ENCODE results near the gene RGN. TPM values are rescaled to one million over a fixed set of nuclear protein-coding genes. Genes with fewer than 3 reads are reported as not detected.
A peak's percentile ranks its signal among the peaks of the same experiment; 100 is the strongest.
"Not testable (repeated sequence)": the region's sequence is repeated elsewhere in the genome, so short reads cannot be mapped to it uniquely, and the experiment has no call there.

RGN gene
- total and polyA plus RNA-seq, 5 donors from 2014 or later = not detected

GRCh38 chrX:47098338-47099094 lies 20.3 kb downstream of the RGN start:
- Histone ChIP-seq H3K4me3 (ENCODE audit: low read depth, low read length) (no peak overlapping the region), H3K36me3 (ENCODE audit: control insufficient read depth, insufficient read depth, low read length) (no peaks in the 10 kb centered on the region), H3K27ac (ENCODE audit: insufficient read depth, low read length, poor library complexity, severe bottlenecking) (no peak overlapping the region), H3K9me3 (ENCODE audit: control insufficient read depth in 2 of 2, low read length in 2 of 2) (no peaks in the 10 kb centered on the region), H3K27me3 (ENCODE audit: control insufficient read depth, insufficient read depth, low read length) (no peaks in the 10 kb centered on the region), H3K4me1 (ENCODE audit: control insufficient read depth, insufficient read depth, low read length, poor library complexity, severe bottlenecking) (no peaks in the 10 kb centered on the region)
- Mint-ChIP-seq H3K4me1 (no peaks in the 10 kb centered on the region), H3K27ac (no peak overlapping the region), H3K9me3 (peaks cover 0 to 4% (median 0%) of the 10 kb centered on the region in 7 donors), H3K36me3 (peaks cover 4% of the 10 kb centered on the region), H3K4me3 (peak overlapping the region in 1 of 4 donors; percentile 68), H3K27me3 (no peaks in the 10 kb centered on the region)
- no peak for ATAC-seq (ENCODE audit: low read depth in 2 of 2)
- no peak for DNase-seq

GRCh38 chrX:47101206-47101605 lies 23.0 kb downstream of the RGN start:
- Mint-ChIP-seq H3K36me3 (peaks cover 4% of the 10 kb centered on the region), H3K4me3 (no peak overlapping the region), H3K27ac (no peak overlapping the region), H3K4me1 (no peaks in the 10 kb centered on the region), H3K27me3 (no peaks in the 10 kb centered on the region), H3K9me3 (peaks cover 0 to 4% (median 0%) of the 10 kb centered on the region in 7 donors)
- Histone ChIP-seq H3K27me3 (ENCODE audit: control insufficient read depth, insufficient read depth, low read length) (no peaks in the 10 kb centered on the region), H3K4me3 (ENCODE audit: low read depth, low read length) (no peak overlapping the region), H3K27ac (ENCODE audit: insufficient read depth, low read length, poor library complexity, severe bottlenecking) (no peak overlapping the region), H3K9me3 (ENCODE audit: control insufficient read depth in 2 of 2, low read length in 2 of 2) (no peaks in the 10 kb centered on the region), H3K4me1 (ENCODE audit: control insufficient read depth, insufficient read depth, low read length, poor library complexity, severe bottlenecking) (no peaks in the 10 kb centered on the region), H3K36me3 (ENCODE audit: control insufficient read depth, insufficient read depth, low read length) (no peaks in the 10 kb centered on the region)
- ATAC-seq (ENCODE audit: low read depth in 2 of 2) (no peak), DNase-seq (no peak)

- H3K4me1 Mint-ChIP-seq; ATAC-seq (ENCODE audit: low read depth in 2 of 2); H3K27ac Mint-ChIP-seq; H3K4me1 ChIP-seq (ENCODE audit: control insufficient read depth, insufficient read depth, low read length, poor library complexity, severe bottlenecking); H3K36me3 Mint-ChIP-seq; H3K9me3 Mint-ChIP-seq; H3K27me3 Mint-ChIP-seq; H3K4me3 ChIP-seq (ENCODE audit: low read depth, low read length); H3K27me3 ChIP-seq (ENCODE audit: control insufficient read depth, insufficient read depth, low read length); H3K36me3 ChIP-seq (ENCODE audit: control insufficient read depth, insufficient read depth, low read length); H3K9me3 ChIP-seq (ENCODE audit: control insufficient read depth in 2 of 2, low read length in 2 of 2); DNase-seq; H3K4me3 Mint-ChIP-seq; H3K27ac ChIP-seq (ENCODE audit: insufficient read depth, low read length, poor library complexity, severe bottlenecking): not testable (repeated sequence)
Observed at GRCh38 chrX:47110936-47111615, 32.8 kb downstream of the RGN start.

- H3K9me3 ChIP-seq (ENCODE audit: control insufficient read depth in 2 of 2, low read length in 2 of 2) = no peaks in the 10 kb centered on the region
- no peaks in the 10 kb centered on the region for H3K4me1 ChIP-seq (ENCODE audit: control insufficient read depth, insufficient read depth, low read length, poor library complexity, severe bottlenecking)
- no peak overlapping the region for H3K27ac Mint-ChIP-seq
- H3K4me3 Mint-ChIP-seq = no peak overlapping the region
- no peaks in the 10 kb centered on the region for H3K36me3 Mint-ChIP-seq
- no peak for ATAC-seq (ENCODE audit: low read depth in 2 of 2)
- H3K9me3 Mint-ChIP-seq = peaks cover 0 to 2% (median 0%) of the 10 kb centered on the region in 7 donors
- no peak overlapping the region for H3K27ac ChIP-seq (ENCODE audit: insufficient read depth, low read length, poor library complexity, severe bottlenecking)
- H3K4me1 Mint-ChIP-seq = no peaks in the 10 kb centered on the region
- DNase-seq = no peak
- no peaks in the 10 kb centered on the region for H3K27me3 ChIP-seq (ENCODE audit: control insufficient read depth, insufficient read depth, low read length)
- no peak overlapping the region for H3K4me3 ChIP-seq (ENCODE audit: low read depth, low read length)
- H3K36me3 ChIP-seq (ENCODE audit: control insufficient read depth, insufficient read depth, low read length) = no peaks in the 10 kb centered on the region
- no peaks in the 10 kb centered on the region for H3K27me3 Mint-ChIP-seq
Observed at GRCh38 chrX:47112316-47112954, 34.2 kb downstream of the RGN start.

- H3K9me3 ChIP-seq (ENCODE audit: control insufficient read depth in 2 of 2, low read length in 2 of 2); H3K36me3 ChIP-seq (ENCODE audit: control insufficient read depth, insufficient read depth, low read length); H3K4me3 ChIP-seq (ENCODE audit: low read depth, low read length); DNase-seq; H3K27me3 ChIP-seq (ENCODE audit: control insufficient read depth, insufficient read depth, low read length); H3K27me3 Mint-ChIP-seq; H3K36me3 Mint-ChIP-seq; H3K4me1 Mint-ChIP-seq; ATAC-seq (ENCODE audit: low read depth in 2 of 2); H3K27ac ChIP-seq (ENCODE audit: insufficient read depth, low read length, poor library complexity, severe bottlenecking); H3K27ac Mint-ChIP-seq; H3K9me3 Mint-ChIP-seq; H3K4me3 Mint-ChIP-seq; H3K4me1 ChIP-seq (ENCODE audit: control insufficient read depth, insufficient read depth, low read length, poor library complexity, severe bottlenecking): not testable (repeated sequence)
Observed at GRCh38 chrX:47116551-47117110, 38.4 kb downstream of the RGN start.

- not testable (repeated sequence) for H3K27me3 ChIP-seq (ENCODE audit: control insufficient read depth, insufficient read depth, low read length); H3K27ac Mint-ChIP-seq; H3K36me3 Mint-ChIP-seq; H3K4me1 ChIP-seq (ENCODE audit: control insufficient read depth, insufficient read depth, low read length, poor library complexity, severe bottlenecking); H3K9me3 ChIP-seq (ENCODE audit: control insufficient read depth in 2 of 2, low read length in 2 of 2); H3K4me1 Mint-ChIP-seq; ATAC-seq (ENCODE audit: low read depth in 2 of 2); DNase-seq; H3K27me3 Mint-ChIP-seq; H3K36me3 ChIP-seq (ENCODE audit: control insufficient read depth, insufficient read depth, low read length); H3K9me3 Mint-ChIP-seq; H3K4me3 ChIP-seq (ENCODE audit: low read depth, low read length); H3K27ac ChIP-seq (ENCODE audit: insufficient read depth, low read length, poor library complexity, severe bottlenecking); H3K4me3 Mint-ChIP-seq
Observed at GRCh38 chrX:47124466-47124865, 46.2 kb downstream of the RGN start.

GRCh38 chrX:47129157-47129898 lies 51.1 kb downstream of the RGN start:
- Histone ChIP-seq H3K9me3 (ENCODE audit: control insufficient read depth in 2 of 2, low read length in 2 of 2) (no peaks in the 10 kb centered on the region), H3K27me3 (ENCODE audit: control insufficient read depth, insufficient read depth, low read length) (no peaks in the 10 kb centered on the region), H3K4me1 (ENCODE audit: control insufficient read depth, insufficient read depth, low read length, poor library complexity, severe bottlenecking) (no peaks in the 10 kb centered on the region), H3K4me3 (ENCODE audit: low read depth, low read length) (peak overlapping the region; percentile 84), H3K27ac (ENCODE audit: insufficient read depth, low read length, poor library complexity, severe bottlenecking) (peak overlapping the region; percentile 74), H3K36me3 (ENCODE audit: control insufficient read depth, insufficient read depth, low read length) (no peaks in the 10 kb centered on the region)
- ATAC-seq (ENCODE audit: low read depth in 2 of 2) (peak; percentile 98 to 99), DNase-seq (peak; percentile 81 to 96 (median 93))
- H3K4me1 Mint-ChIP-seq = peaks cover 4 to 11% (median 5%) of the 10 kb centered on the region in 4 donors
- H3K4me3 Mint-ChIP-seq = peak overlapping the region; percentile 97 to 98 (median 98)
- no peaks in the 10 kb centered on the region for H3K27me3 Mint-ChIP-seq
- peak overlapping the region; percentile 92 to 99 (median 95) for H3K27ac Mint-ChIP-seq
- no peaks in the 10 kb centered on the region for H3K9me3 Mint-ChIP-seq
- no peaks in the 10 kb centered on the region for H3K36me3 Mint-ChIP-seq
